Hepatocyte (in vitro differentiated cells): ENCODE data around the gene ZMIZ1.

Source experiments
- CTCF ChIP-seq: fragments of 200-600 bp; sonication (generic); IDR thresholded peaks from 2 replicates; pipeline ENCODE4 v1.5.1; 2016; ENCODE audit warnings: antibody characterized with exemption, mild to moderate bottlenecking; ENCODE audit not compliant: poor library complexity
- EZH2phosphoT487 ChIP-seq: fragments of 200-600 bp; sonication (generic); IDR thresholded peaks from one replicate; pipeline ENCODE4 v1.6.1; 2018; ENCODE audit warnings: antibody characterized with exemption, mild to moderate bottlenecking, low read depth, moderate library complexity; ENCODE audit not compliant: unreplicated experiment, severe bottlenecking

- no peak for TF ChIP-seq CTCF
- TF ChIP-seq EZH2phosphoT487: no peak
These were observed 248.1 kb downstream of the ZMIZ1 start for GRCh38 chr10:79316671-79317431.
